GM12878 (cell line): Measurements from ENCODE around the gene OTOG. TPM values are rescaled to one million over a fixed set of nuclear protein-coding genes. Genes with fewer than 3 reads are reported as not detected.

ENCODE experiments used
- ATAC-seq: fragments of 200-7000 bp; cut with Tn5 transposase; 3 replicates; pipeline ENCODE4 v1.9.1; 2020; ENCODE audit warnings: mild to moderate bottlenecking, moderate library complexity
- BruUV-seq: library from RNA; stranded (reverse); fragments of 400-500 nt; replicated peaks from 2 replicates; lab custom pipeline; 2021; lab: Mats Ljungman, UMichigan
- CTCF ChIA-PET: fragments of 300-600 bp; sonication (Branson Sonifier 250); formaldehyde crosslinking; extraction: SDS; loops from one replicate; lab custom pipeline; 2021; ENCODE audit warnings: inconsistent platforms; lab: Yijun Ruan, JAX
- POLR2A ChIA-PET: fragments of 350-600 bp; formaldehyde crosslinking; extraction: SDS; loops from one replicate; lab custom pipeline; 2021; ENCODE audit warnings: inconsistent platforms; lab: Charles Lee
- RAD21 ChIA-PET: fragments of 300-600 bp; sonication (Branson Sonifier 250); formaldehyde crosslinking; loops from one replicate; lab custom pipeline; 2023; ENCODE audit warnings: antibody characterized with exemption; ENCODE audit not compliant: unreplicated experiment; lab: Charles Lee
- SMC1A ChIA-PET: fragments of 300-600 bp; sonication (Branson Sonifier 250); formaldehyde crosslinking; loops from one replicate; lab custom pipeline; 2023; ENCODE audit not compliant: unreplicated experiment, uncharacterized antibody; lab: Charles Lee
- DNase-seq: peaks from one replicate; pipeline ENCODE4 v3.0.0-alpha.2; 2011; ENCODE audit warnings: low read depth, low spot score
- FAIRE-seq: peaks from 3 replicates; lab custom pipeline; 2011; peaks lifted over from hg19 to GRCh38; lab: Jason Lieb, UNC
- H2AFZ ChIP-seq: 2 replicates; pipeline ENCODE4 v1.6.0; 2011; ENCODE audit warnings: low read depth, low read length, control low read depth; ENCODE audit not compliant: control insufficient read depth
- H3K27ac ChIP-seq: 2 replicates; pipeline ENCODE4 v1.5.1; 2011; ENCODE audit warnings: control low read depth; ENCODE audit not compliant: control insufficient read depth, insufficient read depth
- H3K27me3 ChIP-seq, 2 experiments: replicated peaks in 1 of 2; 2 replicates each; pipeline versions ENCODE4 v1.6.0 to v1.6.1; 2011; ENCODE audit warnings: low read length in 1 of 2; ENCODE audit not compliant: control insufficient read depth in 2 of 2, insufficient read depth in 2 of 2
- H3K36me3 ChIP-seq, 2 experiments: 2 replicates each; pipeline ENCODE4 v1.5.1; 2011; ENCODE audit warnings: low read length in 1 of 2; ENCODE audit not compliant: control insufficient read depth in 2 of 2, insufficient read depth in 2 of 2
- H3K4me1 ChIP-seq: 2 replicates; pipeline ENCODE4 v1.6.1; 2011; ENCODE audit warnings: mild to moderate bottlenecking, low read length, moderate library complexity, mixed read lengths; ENCODE audit not compliant: control insufficient read depth, insufficient read depth
- H3K4me2 ChIP-seq: 2 replicates; pipeline ENCODE4 v1.6.0; 2011; ENCODE audit warnings: control low read depth; ENCODE audit not compliant: control insufficient read depth, insufficient read depth
- H3K4me3 ChIP-seq: fragments of 200-600 bp; sonication (generic); 2 replicates; pipeline ENCODE4 v1.5.1; 2016
- H3K79me2 ChIP-seq: 2 replicates; pipeline ENCODE4 v1.6.0; 2011; ENCODE audit warnings: low read length; ENCODE audit not compliant: control insufficient read depth, insufficient read depth
- H3K9ac ChIP-seq: 2 replicates; pipeline ENCODE4 v1.8.0; 2011; ENCODE audit warnings: low read length, control low read depth, mixed read lengths; ENCODE audit not compliant: control insufficient read depth, insufficient read depth
- H3K9me3 ChIP-seq: replicated peaks from 3 replicates; pipeline ENCODE4 v1.5.1; 2011; ENCODE audit warnings: mild to moderate bottlenecking, low read length; ENCODE audit not compliant: control insufficient read depth, insufficient read depth
- H4K20me1 ChIP-seq: 2 replicates; pipeline ENCODE4 v1.6.0; 2011; ENCODE audit not compliant: control insufficient read depth, insufficient read depth
- ATF7 ChIP-seq: fragments of 450-650 bp; IDR thresholded peaks from 2 replicates; pipeline ENCODE4 v1.6.1; 2016; ENCODE audit warnings: low read depth, mild to moderate bottlenecking
- MTA2 ChIP-seq: fragments of 450-650 bp; IDR thresholded peaks from 2 replicates; pipeline ENCODE4 v1.6.1; 2016; ENCODE audit warnings: low read depth, mild to moderate bottlenecking, moderate library complexity
- NFYA ChIP-seq: IDR thresholded peaks from 2 replicates; pipeline ENCODE4 v1.6.1; 2011; ENCODE audit warnings: low read depth, mild to moderate bottlenecking, low read length, improper control_type of control experiment, borderline replicate concordance
- PML ChIP-seq: IDR thresholded peaks from 2 replicates; pipeline ENCODE4 v1.6.1; 2012; ENCODE audit warnings: low read length, inconsistent platforms
- POU2F2 ChIP-seq: IDR thresholded peaks from 3 replicates; pipeline ENCODE4 v1.6.1; 2011; ENCODE audit warnings: low read depth, mild to moderate bottlenecking, low read length, borderline replicate concordance
- RFX5 ChIP-seq: IDR thresholded peaks from 2 replicates; pipeline ENCODE4 v1.6.1; 2011; ENCODE audit warnings: low read depth, low read length, improper control_type of control experiment
- SMAD1 ChIP-seq: fragments of 450-650 bp; IDR thresholded peaks from 2 replicates; pipeline ENCODE4 v1.6.1; 2018; ENCODE audit warnings: mild to moderate bottlenecking, low read depth; ENCODE audit not compliant: partially characterized antibody
- SUZ12 ChIP-seq: fragments of 200-600 bp; sonication (generic); IDR thresholded peaks from one replicate; pipeline ENCODE4 v1.6.1; 2018; ENCODE audit warnings: antibody characterized with exemption, mild to moderate bottlenecking; ENCODE audit not compliant: unreplicated experiment
- TARDBP ChIP-seq: IDR thresholded peaks from 2 replicates; pipeline ENCODE4 v1.6.1; 2016; ENCODE audit warnings: borderline replicate concordance
- YBX1 ChIP-seq: fragments of 450-650 bp; IDR thresholded peaks from 2 replicates; pipeline ENCODE4 v1.6.1; 2016; ENCODE audit warnings: antibody characterized with exemption
- ZNF217 ChIP-seq: fragments of 450-650 bp; IDR thresholded peaks from 2 replicates; pipeline ENCODE4 v1.6.1; 2017; ENCODE audit warnings: antibody characterized with exemption, mild to moderate bottlenecking
- WGBS: methylation state at CpG from one replicate; pipeline ENCODE4 v1.1.6; 2016; ENCODE audit warnings: low lambda C conversion rate; ENCODE audit not compliant: insufficient replicate concordance, insufficient coverage; ENCODE audit errors: missing lambda C conversion rate; 5-methylcytosine and 5-hydroxymethylcytosine counted together
- in situ Hi-C: fragments of 300-500 bp; cut with MboI; formaldehyde crosslinking; loops from 9 replicates; pipeline ENCODE4 v1.14.3; 2018; ENCODE audit warnings: mixed read lengths
- intact Hi-C: fragments of 100-400 bp; cut with micrococcal nuclease; formaldehyde crosslinking; loops from one replicate; pipeline ENCODE4 v1.14.2; 2022; ENCODE audit not compliant: unreplicated experiment
- polyA plus RNA-seq, 11 experiments: library from polyadenylated mRNA; depleted of rRNA in 4 of 11; unstranded in 6 of 11; stranded (reverse) in 5 of 11; fragments of >200 nt; fragmentation: Nextera tagmentation in 4 of 11; fragmentation: Illumina TruSeq in 1 of 11; extraction: Ambion mirVana in 4 of 11; extraction: Trizol in 1 of 11; gene quantifications; 1 replicate in 1 of 11; 2 replicates in 10 of 11; pipeline versions ENCODE4 v1.2.1 to v1.2.3, GENCODE V29; 2011 to 2016; ENCODE audit warnings: inconsistent platforms in 2 of 11, missing spikeins in 2 of 11, low read depth in 1 of 11
- total RNA-seq, 4 experiments: library from RNA; depleted of rRNA in 3 of 4; stranded (reverse); fragments of >200 nt in 3 of 4; fragmentation: Illumina TruSeq in 1 of 4; extraction: Trizol in 1 of 4; gene quantifications; 2 replicates each; pipeline versions ENCODE4 v1.2.1 to v1.2.3, GENCODE V29; 2013 to 2021
- TF ChIP-seq, protein P1 (sequence below): IDR thresholded peaks from 2 replicates; pipeline ENCODE4 v1.6.1; 2011; ENCODE audit warnings: mild to moderate bottlenecking, low read depth, low read length, moderate library complexity; ENCODE audit not compliant: insufficient replicate concordance
- TF ChIP-seq, protein P2 (sequence below): IDR thresholded peaks from 2 replicates; pipeline ENCODE4 v1.6.1; 2011; ENCODE audit warnings: borderline replicate concordance, low read depth, mild to moderate bottlenecking, moderate library complexity, mixed read lengths, low read length; ENCODE audit not compliant: insufficient read depth; ENCODE audit errors: extremely low read length
- TF ChIP-seq, protein P3 (sequence below): fragments of 450-650 bp; IDR thresholded peaks from 2 replicates; pipeline ENCODE4 v1.6.1; 2016; ENCODE audit warnings: mild to moderate bottlenecking

The OTOG gene
- total and polyA plus RNA-seq, 10 of the 15 experiments (the other 5 are each of a cell fraction or from before 2014, with no cell fraction given) = not detected

DNA sequence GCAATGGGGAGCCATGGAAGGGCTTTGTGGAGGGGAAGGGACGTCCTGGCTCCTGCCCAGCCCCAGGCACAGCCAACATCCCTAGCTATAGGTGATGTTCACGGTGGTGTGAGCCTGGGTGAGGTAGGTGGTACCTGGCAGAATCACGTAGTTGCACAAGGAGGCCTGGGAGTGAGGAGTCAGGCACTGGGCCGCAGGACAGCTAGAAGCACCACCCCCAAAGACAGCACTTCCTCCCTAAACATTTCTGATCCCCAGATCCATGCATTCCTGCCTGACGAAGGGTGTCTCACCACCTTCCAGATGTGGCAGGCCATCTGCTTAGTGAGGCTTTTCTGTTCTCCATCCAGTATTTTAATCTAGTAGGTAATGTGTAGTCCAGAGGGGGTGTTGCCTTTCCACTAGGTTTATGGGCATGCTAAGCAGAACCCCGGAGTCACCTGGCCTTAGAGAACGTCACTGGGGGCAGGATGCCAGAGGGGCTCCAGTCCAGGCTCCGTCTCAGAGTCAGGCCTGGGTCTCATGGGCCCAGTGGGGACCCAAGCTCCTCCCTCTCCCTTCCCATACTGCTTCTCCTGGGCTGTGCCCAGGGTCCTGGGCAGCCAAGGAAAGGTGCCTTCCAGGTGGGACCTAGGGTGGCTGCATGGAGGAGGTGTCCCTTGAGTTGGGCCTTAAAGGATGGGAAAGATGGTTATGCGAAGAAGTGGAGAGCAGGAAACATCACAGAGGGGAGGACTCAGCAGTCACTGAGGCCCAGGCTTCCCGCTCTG, 56.2 kb downstream of the OTOG start (continued):
- TF ChIP-seq, protein P1, sequence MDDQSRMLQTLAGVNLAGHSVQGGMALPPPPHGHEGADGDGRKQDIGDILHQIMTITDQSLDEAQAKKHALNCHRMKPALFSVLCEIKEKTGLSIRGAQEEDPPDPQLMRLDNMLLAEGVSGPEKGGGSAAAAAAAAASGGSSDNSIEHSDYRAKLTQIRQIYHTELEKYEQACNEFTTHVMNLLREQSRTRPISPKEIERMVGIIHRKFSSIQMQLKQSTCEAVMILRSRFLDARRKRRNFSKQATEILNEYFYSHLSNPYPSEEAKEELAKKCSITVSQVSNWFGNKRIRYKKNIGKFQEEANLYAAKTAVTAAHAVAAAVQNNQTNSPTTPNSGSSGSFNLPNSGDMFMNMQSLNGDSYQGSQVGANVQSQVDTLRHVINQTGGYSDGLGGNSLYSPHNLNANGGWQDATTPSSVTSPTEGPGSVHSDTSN = no peak
- no peak for TF ChIP-seq SUZ12
- no peak for TF ChIP-seq PML
- TF ChIP-seq ZNF217 = no peak
- TF ChIP-seq SMAD1 = no peak
- TF ChIP-seq RFX5 = no peak

DNA sequence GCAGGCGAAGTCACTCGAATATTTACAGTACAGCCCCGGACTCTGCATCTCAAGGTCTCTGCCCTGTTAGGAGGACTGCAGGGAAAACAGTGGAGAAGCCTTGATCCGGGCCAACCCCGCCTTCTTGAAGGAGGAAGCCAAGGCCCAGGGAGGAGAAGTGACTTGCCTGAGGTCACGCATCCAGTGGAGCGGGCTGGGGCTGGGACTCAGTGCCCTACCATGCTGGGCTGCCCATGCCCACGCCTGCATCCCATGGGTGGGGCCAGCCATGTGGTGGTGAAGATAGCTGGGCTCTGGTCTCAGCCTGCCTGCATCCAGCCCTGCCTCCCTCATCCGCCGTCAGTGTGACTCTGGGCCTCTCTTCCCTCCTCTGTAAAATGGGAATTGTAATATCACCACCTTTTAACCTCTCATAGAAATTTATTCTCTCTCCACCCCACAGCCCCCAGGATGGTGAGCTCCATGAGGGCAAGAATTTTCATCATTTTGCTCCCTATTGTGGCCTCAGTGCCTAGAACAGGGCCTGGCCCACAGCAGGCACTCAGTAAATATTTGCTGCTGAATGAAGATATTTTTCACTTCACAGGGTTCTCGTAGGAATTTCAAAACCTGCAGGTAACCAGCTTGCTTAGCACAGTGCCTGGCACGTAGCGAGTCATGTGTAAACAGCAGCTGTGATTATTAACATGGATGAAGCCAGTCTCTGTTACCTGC, 57.3 kb downstream of the OTOG start:
- no peak overlapping the region for H3K27ac ChIP-seq
- WGBS = 15% methylated on average over 13 of the region's 13 CpGs
- H3K79me2 ChIP-seq = no peaks in the 10 kb centered on the region
- H3K4me3 ChIP-seq = no peak overlapping the region
- no peaks in the 10 kb centered on the region for H3K27me3 ChIP-seq
- ATAC-seq (no peak), DNase-seq (no peak), FAIRE-seq (no peak)
- POLR2A ChIA-PET = no interaction called here
- H3K4me1 ChIP-seq = no peaks in the 10 kb centered on the region
- no TSS peak for BruUV-seq
- TF ChIP-seq NFYA (no peak), MTA2 (no peak), YBX1 (no peak), POU2F2 (no peak), ATF7 (no peak), TARDBP (no peak)
- TF ChIP-seq, protein P2, sequence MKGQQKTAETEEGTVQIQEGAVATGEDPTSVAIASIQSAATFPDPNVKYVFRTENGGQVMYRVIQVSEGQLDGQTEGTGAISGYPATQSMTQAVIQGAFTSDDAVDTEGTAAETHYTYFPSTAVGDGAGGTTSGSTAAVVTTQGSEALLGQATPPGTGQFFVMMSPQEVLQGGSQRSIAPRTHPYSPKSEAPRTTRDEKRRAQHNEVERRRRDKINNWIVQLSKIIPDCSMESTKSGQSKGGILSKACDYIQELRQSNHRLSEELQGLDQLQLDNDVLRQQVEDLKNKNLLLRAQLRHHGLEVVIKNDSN = no peak
- TF ChIP-seq, protein P3, sequence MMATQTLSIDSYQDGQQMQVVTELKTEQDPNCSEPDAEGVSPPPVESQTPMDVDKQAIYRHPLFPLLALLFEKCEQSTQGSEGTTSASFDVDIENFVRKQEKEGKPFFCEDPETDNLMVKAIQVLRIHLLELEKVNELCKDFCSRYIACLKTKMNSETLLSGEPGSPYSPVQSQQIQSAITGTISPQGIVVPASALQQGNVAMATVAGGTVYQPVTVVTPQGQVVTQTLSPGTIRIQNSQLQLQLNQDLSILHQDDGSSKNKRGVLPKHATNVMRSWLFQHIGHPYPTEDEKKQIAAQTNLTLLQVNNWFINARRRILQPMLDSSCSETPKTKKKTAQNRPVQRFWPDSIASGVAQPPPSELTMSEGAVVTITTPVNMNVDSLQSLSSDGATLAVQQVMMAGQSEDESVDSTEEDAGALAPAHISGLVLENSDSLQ = no peak
- no peak overlapping the region for H2AFZ ChIP-seq
- SMC1A ChIA-PET = no interaction called here
- H4K20me1 ChIP-seq = no peaks in the 10 kb centered on the region
- intact Hi-C loops = no loop called here
- H3K36me3 ChIP-seq = no peaks in the 10 kb centered on the region
- H3K9ac ChIP-seq = no peak overlapping the region
- in situ Hi-C loops = no loop called here
- no peak overlapping the region for H3K4me2 ChIP-seq
- H3K9me3 ChIP-seq = no peaks in the 10 kb centered on the region
- CTCF ChIA-PET = interaction anchor here (1.2 kb wide), 1 partner anchor 374 kb away, joined by 4 read pairs; no protein-coding TSS in a partner anchor
- RAD21 ChIA-PET = no interaction called here
